KMS-11 (cell line): ENCODE results near the gene KIF1A.

ENCODE experiments used
- H2AFZ ChIP-seq: fragments of 200-600 bp; sonication (generic); 2 replicates; pipeline ENCODE4 v1.6.1; 2016; ENCODE audit warnings: antibody characterized with exemption, mixed run types, low read depth
- H3K27ac ChIP-seq: fragments of 200-600 bp; sonication (generic); 2 replicates; pipeline ENCODE4 v1.6.1; 2016; ENCODE audit warnings: mild to moderate bottlenecking, mixed run types
- H3K27me3 ChIP-seq: fragments of 200-600 bp; sonication (generic); 2 replicates; pipeline ENCODE4 v1.6.1; 2017; ENCODE audit warnings: mild to moderate bottlenecking, low read depth, mixed run types, moderate library complexity; ENCODE audit not compliant: insufficient read depth
- H3K36me3 ChIP-seq: fragments of 200-600 bp; sonication (generic); 2 replicates; pipeline ENCODE4 v1.6.1; 2017; ENCODE audit warnings: mild to moderate bottlenecking, mixed run types; ENCODE audit not compliant: insufficient read depth
- H3K4me1 ChIP-seq: fragments of 200-600 bp; sonication (generic); 2 replicates; pipeline ENCODE4 v1.6.1; 2016; ENCODE audit warnings: mild to moderate bottlenecking, low read depth, mixed run types; ENCODE audit not compliant: poor library complexity, severe bottlenecking
- H3K4me2 ChIP-seq: fragments of 200-600 bp; sonication (generic); 2 replicates; pipeline ENCODE4 v1.7.0; 2016; ENCODE audit warnings: mild to moderate bottlenecking, mixed run types
- H3K4me3 ChIP-seq: fragments of 200-600 bp; sonication (generic); IDR thresholded peaks from 2 replicates; pipeline ENCODE4 v1.6.1; 2017; ENCODE audit warnings: low read depth, low read length, mixed read lengths; ENCODE audit not compliant: insufficient read depth
- H3K79me2 ChIP-seq: fragments of 200-600 bp; sonication (generic); 2 replicates; pipeline ENCODE4 v1.6.1; 2016; ENCODE audit warnings: low read depth, mixed run types; ENCODE audit not compliant: insufficient read depth
- H3K9ac ChIP-seq: fragments of 200-600 bp; sonication (generic); 2 replicates; pipeline ENCODE4 v1.6.1; 2016; ENCODE audit warnings: mild to moderate bottlenecking, mixed run types
- H4K20me1 ChIP-seq: fragments of 200-600 bp; sonication (generic); 2 replicates; pipeline ENCODE4 v1.6.1; 2016; ENCODE audit warnings: mild to moderate bottlenecking, mixed run types; ENCODE audit not compliant: insufficient read depth
- TF ChIP-seq, protein P1 (sequence below): fragments of 200-600 bp; sonication (generic); conservative IDR thresholded peaks from 2 replicates; pipeline ENCODE4 v1.6.1; 2017; ENCODE audit warnings: low read depth, mild to moderate bottlenecking, antibody characterized with exemption, low read length, moderate library complexity, mixed read lengths

The KIF1A gene

DNA sequence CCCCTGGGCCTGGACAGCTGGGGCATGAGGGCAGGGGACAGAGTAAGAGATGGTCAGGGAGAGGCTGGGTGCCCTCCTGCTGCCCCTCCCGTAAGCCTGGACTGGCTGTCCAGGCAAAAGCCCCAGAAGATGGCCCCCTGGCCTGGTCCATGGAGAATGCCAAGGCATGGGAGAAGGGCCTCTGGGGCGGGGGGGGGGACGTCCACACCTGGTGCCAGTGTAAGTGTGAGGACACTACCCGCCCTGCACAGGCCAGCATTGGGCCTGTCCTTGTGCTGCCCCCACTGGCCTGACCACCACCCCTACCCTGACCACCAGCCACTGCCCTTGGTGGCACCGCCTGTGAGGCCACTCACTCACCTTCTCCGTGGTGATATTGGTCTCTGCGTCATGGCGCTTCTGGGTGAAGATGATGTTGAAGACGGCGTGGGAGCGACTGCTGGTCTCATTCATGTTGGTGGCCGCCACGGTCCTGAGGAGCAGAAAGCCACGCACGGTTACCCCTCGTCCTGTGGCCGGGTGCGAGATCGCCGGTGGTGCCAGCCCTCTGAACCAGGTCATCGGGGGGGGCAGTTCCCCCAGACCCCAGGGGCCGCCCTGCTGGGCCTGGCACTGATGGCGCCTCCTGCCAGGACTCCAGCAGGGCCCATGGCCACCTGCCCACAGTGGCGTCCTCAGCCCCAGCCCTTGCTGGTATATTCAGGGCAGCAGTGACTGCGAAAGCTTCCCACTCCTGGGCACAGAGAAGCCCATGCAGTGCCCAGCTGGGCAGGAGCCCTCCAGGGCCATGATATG is 35.2 kb downstream of the KIF1A start:
- TF ChIP-seq, protein P1, sequence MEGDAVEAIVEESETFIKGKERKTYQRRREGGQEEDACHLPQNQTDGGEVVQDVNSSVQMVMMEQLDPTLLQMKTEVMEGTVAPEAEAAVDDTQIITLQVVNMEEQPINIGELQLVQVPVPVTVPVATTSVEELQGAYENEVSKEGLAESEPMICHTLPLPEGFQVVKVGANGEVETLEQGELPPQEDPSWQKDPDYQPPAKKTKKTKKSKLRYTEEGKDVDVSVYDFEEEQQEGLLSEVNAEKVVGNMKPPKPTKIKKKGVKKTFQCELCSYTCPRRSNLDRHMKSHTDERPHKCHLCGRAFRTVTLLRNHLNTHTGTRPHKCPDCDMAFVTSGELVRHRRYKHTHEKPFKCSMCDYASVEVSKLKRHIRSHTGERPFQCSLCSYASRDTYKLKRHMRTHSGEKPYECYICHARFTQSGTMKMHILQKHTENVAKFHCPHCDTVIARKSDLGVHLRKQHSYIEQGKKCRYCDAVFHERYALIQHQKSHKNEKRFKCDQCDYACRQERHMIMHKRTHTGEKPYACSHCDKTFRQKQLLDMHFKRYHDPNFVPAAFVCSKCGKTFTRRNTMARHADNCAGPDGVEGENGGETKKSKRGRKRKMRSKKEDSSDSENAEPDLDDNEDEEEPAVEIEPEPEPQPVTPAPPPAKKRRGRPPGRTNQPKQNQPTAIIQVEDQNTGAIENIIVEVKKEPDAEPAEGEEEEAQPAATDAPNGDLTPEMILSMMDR, result no peak
- Histone ChIP-seq H3K36me3 (no peaks in the 10 kb centered on the region), H3K27me3 (no peaks in the 10 kb centered on the region; the same call in 1 of the 2 replicates), H3K79me2 (no peaks in the 10 kb centered on the region), H3K9ac (no peak overlapping the region), H4K20me1 (no peaks in the 10 kb centered on the region), H3K27ac (no peak overlapping the region), H3K4me1 (no peaks in the 10 kb centered on the region), H3K4me3 (no peak overlapping the region), H3K4me2 (no peak overlapping the region), H2AFZ (no peak overlapping the region)

DNA sequence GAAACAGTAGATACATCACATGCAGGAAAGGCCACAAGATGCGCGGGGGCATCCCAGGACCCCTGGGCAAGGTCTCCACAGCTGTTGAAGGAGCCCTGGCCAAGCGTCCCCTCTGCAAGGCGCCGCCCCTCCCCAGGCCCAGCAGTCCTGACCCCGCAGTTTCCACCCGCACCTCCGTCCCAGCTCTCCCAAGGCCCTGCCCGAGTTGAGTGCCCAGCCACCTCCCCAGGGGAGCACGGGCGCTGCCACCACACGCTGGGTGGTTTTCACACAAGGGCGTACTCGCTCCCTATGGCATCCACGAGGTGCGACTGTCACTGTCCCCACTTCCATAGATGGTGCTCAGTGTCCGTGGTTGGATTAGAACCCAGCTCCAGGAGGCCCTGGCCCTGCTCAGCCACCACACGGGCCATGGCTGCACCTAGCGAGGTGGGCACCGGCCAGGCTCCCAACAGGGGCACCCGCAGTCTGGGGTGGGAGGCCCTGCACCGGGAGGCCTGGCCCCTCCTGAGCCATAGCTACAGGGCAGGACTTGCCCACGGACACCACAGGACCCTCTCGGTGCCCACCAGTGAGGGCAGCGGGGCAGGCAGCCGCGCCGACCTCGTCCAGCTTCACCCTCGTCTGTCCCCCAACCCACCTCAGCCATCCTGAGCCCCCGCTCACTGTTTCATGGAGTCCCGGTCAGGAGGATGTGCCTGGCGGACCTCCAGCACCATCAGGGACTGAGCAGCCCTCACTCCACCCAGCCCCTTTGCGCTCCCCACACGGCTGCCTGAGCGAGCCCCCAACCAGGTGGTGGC is 36.0 kb downstream of the KIF1A start:
- no peak overlapping the region for H2AFZ ChIP-seq
- TF ChIP-seq, protein P1, result no peak
- no peaks in the 10 kb centered on the region for H3K79me2 ChIP-seq
- no peak overlapping the region for H3K4me2 ChIP-seq
- H3K4me3 ChIP-seq, result no peak overlapping the region
- no peaks in the 10 kb centered on the region for H3K36me3 ChIP-seq
- H3K4me1 ChIP-seq, result no peaks in the 10 kb centered on the region
- no peak overlapping the region for H3K9ac ChIP-seq
- H3K27ac ChIP-seq, result no peak overlapping the region
- H3K27me3 ChIP-seq, result no peaks in the 10 kb centered on the region; the same call in 1 of the 2 replicates
- H4K20me1 ChIP-seq, result no peaks in the 10 kb centered on the region

DNA sequence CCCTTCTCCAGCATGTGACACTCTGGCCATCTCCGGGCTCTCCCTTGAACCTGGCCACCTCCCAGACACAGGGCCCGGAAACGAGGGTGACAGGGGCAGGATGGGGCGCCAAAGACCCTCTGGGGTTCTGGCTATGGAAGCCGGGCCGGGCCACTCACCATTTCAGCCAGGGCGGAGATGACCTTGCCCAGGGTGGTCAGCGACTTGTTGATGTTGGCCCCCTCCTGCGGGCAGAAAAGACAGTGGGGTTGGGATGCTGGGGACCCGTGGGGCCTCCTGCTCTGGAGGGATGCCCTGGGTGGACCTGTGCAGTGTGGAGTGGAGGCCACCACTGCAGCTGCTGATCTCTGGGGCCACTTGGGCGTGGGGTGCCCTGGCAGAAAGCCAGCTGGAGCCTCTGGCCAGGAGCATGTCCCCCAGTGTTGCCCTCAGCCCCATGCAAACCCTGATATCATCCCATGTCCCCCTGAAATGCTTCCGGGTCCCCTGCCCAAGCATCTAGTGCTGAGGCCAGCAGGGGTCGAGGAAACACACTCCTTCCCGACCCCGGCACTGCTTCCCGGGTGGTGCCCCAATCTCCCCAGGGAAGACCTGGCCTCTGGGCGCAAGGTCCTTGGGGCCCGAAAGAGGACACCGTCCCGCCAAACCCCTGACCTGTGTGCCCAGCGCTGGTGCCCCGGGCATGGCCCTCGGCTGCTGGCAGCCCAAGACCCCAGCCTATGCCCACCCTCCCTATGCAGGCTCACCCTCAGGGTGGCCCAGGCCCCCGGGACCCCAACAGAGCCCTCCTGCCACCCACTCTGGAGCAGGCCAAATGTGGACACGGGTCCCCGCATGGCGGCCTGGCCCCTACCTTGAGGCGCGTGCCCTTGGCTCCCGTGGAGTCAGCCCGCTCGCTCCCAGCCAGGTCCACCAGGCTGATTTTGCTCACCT is 36.9 kb downstream of the KIF1A start:
- Histone ChIP-seq H3K4me2 (no peak overlapping the region), H3K27me3 (no peaks in the 10 kb centered on the region), H3K4me1 (no peaks in the 10 kb centered on the region), H3K27ac (no peak overlapping the region), H3K9ac (no peak overlapping the region), H3K79me2 (no peaks in the 10 kb centered on the region), H4K20me1 (no peaks in the 10 kb centered on the region), H3K36me3 (no peaks in the 10 kb centered on the region), H2AFZ (no peak overlapping the region), H3K4me3 (no peak overlapping the region)
- TF ChIP-seq, protein P1, result no peak

- H3K27me3 ChIP-seq, result no peaks in the 10 kb centered on the region
- H3K9ac ChIP-seq, result no peak overlapping the region
- TF ChIP-seq, protein P1, result no peak
- no peak overlapping the region for H3K27ac ChIP-seq
- no peak overlapping the region for H2AFZ ChIP-seq
- no peaks in the 10 kb centered on the region for H4K20me1 ChIP-seq
- H3K79me2 ChIP-seq, result no peaks in the 10 kb centered on the region
- no peak overlapping the region for H3K4me3 ChIP-seq
- no peaks in the 10 kb centered on the region for H3K4me1 ChIP-seq
- H3K36me3 ChIP-seq, result no peaks in the 10 kb centered on the region
- H3K4me2 ChIP-seq, result no peak overlapping the region
These were observed 37.7 kb downstream of the KIF1A start for GRCh38 chr2:240782221-240782885.
